OCI-LY7 (cell line): Measurements from ENCODE around the gene CATSPERE. TPM values are rescaled to one million over a fixed set of nuclear protein-coding genes. Genes with fewer than 3 reads are reported as not detected.

ENCODE experiments used
- BruUV-seq: library from RNA; stranded (reverse); fragments of 400-500 nt; replicated peaks from 2 replicates; lab custom pipeline; 2021; lab: Mats Ljungman, UMichigan
- CTCF ChIA-PET: fragments of 300-600 bp; sonication (Branson Sonifier 250); formaldehyde crosslinking; loops from one replicate; lab custom pipeline; 2022; ENCODE audit warnings: antibody characterized with exemption; ENCODE audit not compliant: unreplicated experiment; lab: Charles Lee
- POLR2A ChIA-PET: fragments of 300-600 bp; sonication (Branson Sonifier 250); formaldehyde crosslinking; loops from one replicate; lab custom pipeline; 2022; ENCODE audit warnings: antibody characterized with exemption; lab: Charles Lee
- DNase-seq: peaks from one replicate; pipeline ENCODE4 v3.0.0-alpha.2; 2015; ENCODE audit warnings: low spot score
- H2AFZ ChIP-seq: fragments of 200-600 bp; sonication (generic), shearing (Covaris generic); 2 replicates; pipeline ENCODE4 v1.6.1; 2014; ENCODE audit warnings: mild to moderate bottlenecking, antibody characterized with exemption, low read length, moderate library complexity
- H3K27ac ChIP-seq: fragments of 200-600 bp; sonication (generic); 2 replicates; pipeline ENCODE4 v1.5.1; 2014; ENCODE audit warnings: mixed run types, low read depth, mild to moderate bottlenecking, moderate library complexity, low read length, inconsistent platforms; ENCODE audit not compliant: poor library complexity, severe bottlenecking
- H3K36me3 ChIP-seq: fragments of 200-600 bp; sonication (generic); 2 replicates; pipeline ENCODE4 v1.6.1; 2014; ENCODE audit warnings: mild to moderate bottlenecking, antibody characterized with exemption, low read length, moderate library complexity, mixed read lengths; ENCODE audit not compliant: insufficient read depth
- H3K4me1 ChIP-seq: fragments of 200-600 bp; sonication (generic); 2 replicates; pipeline ENCODE4 v1.5.1; 2014; ENCODE audit warnings: mild to moderate bottlenecking, low read length; ENCODE audit not compliant: insufficient read depth, poor library complexity, severe bottlenecking
- H3K4me2 ChIP-seq: fragments of 200-600 bp; sonication (generic); 2 replicates; pipeline ENCODE4 v1.6.1; 2014; ENCODE audit warnings: mild to moderate bottlenecking, low read length
- H3K4me3 ChIP-seq: fragments of 200-600 bp; sonication (generic); 2 replicates; pipeline ENCODE4 v1.5.1; 2014; ENCODE audit warnings: mild to moderate bottlenecking, low read depth, low read length; ENCODE audit not compliant: poor library complexity, severe bottlenecking
- H3K79me2 ChIP-seq: fragments of 200-600 bp; sonication (generic); 2 replicates; pipeline ENCODE4 v1.6.1; 2016; ENCODE audit warnings: low read depth, mild to moderate bottlenecking, low read length, moderate library complexity, mixed read lengths; ENCODE audit not compliant: insufficient read depth
- H3K9me2 ChIP-seq: fragments of 200-600 bp; sonication (generic); 2 replicates; pipeline ENCODE4 v1.6.1; 2016; ENCODE audit warnings: mild to moderate bottlenecking, low read length, mixed read lengths; ENCODE audit not compliant: insufficient read depth
- H3K9me3 ChIP-seq: fragments of 200-600 bp; sonication (generic); 2 replicates; pipeline ENCODE4 v1.6.1; 2014; ENCODE audit warnings: mild to moderate bottlenecking, mixed run types, low read length, mixed read lengths
- H4K20me1 ChIP-seq: fragments of 200-600 bp; sonication (generic); 2 replicates; pipeline ENCODE4 v1.6.1; 2014; ENCODE audit warnings: mild to moderate bottlenecking, antibody characterized with exemption, low read length, moderate library complexity, mixed read lengths; ENCODE audit not compliant: insufficient read depth
- EZH2phosphoT487 ChIP-seq: fragments of 200-600 bp; sonication (generic); IDR thresholded peaks from 2 replicates; pipeline ENCODE4 v1.6.1; 2018; ENCODE audit warnings: low read depth, borderline replicate concordance, mild to moderate bottlenecking, mixed run types, antibody characterized with exemption, low read length, moderate library complexity, mixed read lengths
- intact Hi-C: fragments of 100-400 bp; cut with micrococcal nuclease; formaldehyde crosslinking; loops from one replicate; pipeline ENCODE4 v1.10.0; 2022; ENCODE audit not compliant: unreplicated experiment
- total RNA-seq, 2 experiments: library from RNA; depleted of rRNA in 1 of 2; stranded (reverse); fragments of >200 nt in 1 of 2; shearing (Covaris generic) in 1 of 2; gene quantifications; 2 replicates each; pipeline ENCODE4 v1.2.3, GENCODE V29; 2014 to 2022
- TF ChIP-seq, protein P1 (sequence below): fragments of 200-600 bp; sonication (generic); conservative IDR thresholded peaks from 2 replicates; pipeline ENCODE4 v1.5.1; 2014; ENCODE audit warnings: mild to moderate bottlenecking, antibody characterized with exemption, low read length, moderate library complexity, mixed read lengths

The CATSPERE gene
- total RNA-seq, 2 experiments from 2014 or later, result 0.41 to 1.1 TPM

DNA sequence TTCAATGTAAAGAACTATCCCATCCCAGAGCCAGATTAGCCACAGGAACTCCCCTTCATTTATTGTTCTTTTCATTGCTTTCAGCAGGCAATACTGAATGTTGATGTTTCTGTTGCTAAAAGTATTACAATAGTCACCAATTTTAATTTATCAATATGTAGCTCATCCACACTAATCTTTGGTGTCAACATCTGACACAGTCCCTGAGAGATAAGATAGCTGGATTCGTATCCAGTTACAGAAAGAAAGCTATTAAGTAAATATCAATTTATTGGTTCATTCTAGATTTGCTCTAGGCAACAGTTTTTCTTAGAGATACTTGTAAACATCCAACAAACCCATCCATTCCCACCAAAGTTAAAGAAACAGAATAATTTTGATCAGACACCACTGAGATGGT, 14.0 kb upstream of the CATSPERE start:
- CTCF ChIA-PET, result no interaction called here
- BruUV-seq, result no TSS peak
- intact Hi-C loops, result no loop called here
- no peak for DNase-seq
- peaks cover 35% of the 10 kb centered on the region for H3K4me1 ChIP-seq
- POLR2A ChIA-PET, result interaction anchor here (0.5 to 2.1 kb wide), 6 partner anchors 10 to 388 kb away, joined by 3 to 8 read pairs (median 6); partner anchors contain the start of gene COX20
- peaks cover 77% of the 10 kb centered on the region for H3K36me3 ChIP-seq
- H2AFZ ChIP-seq, result no peak overlapping the region
- TF ChIP-seq EZH2phosphoT487, result no peak
- TF ChIP-seq, protein P1, sequence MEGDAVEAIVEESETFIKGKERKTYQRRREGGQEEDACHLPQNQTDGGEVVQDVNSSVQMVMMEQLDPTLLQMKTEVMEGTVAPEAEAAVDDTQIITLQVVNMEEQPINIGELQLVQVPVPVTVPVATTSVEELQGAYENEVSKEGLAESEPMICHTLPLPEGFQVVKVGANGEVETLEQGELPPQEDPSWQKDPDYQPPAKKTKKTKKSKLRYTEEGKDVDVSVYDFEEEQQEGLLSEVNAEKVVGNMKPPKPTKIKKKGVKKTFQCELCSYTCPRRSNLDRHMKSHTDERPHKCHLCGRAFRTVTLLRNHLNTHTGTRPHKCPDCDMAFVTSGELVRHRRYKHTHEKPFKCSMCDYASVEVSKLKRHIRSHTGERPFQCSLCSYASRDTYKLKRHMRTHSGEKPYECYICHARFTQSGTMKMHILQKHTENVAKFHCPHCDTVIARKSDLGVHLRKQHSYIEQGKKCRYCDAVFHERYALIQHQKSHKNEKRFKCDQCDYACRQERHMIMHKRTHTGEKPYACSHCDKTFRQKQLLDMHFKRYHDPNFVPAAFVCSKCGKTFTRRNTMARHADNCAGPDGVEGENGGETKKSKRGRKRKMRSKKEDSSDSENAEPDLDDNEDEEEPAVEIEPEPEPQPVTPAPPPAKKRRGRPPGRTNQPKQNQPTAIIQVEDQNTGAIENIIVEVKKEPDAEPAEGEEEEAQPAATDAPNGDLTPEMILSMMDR, result no peak
- H3K9me2 ChIP-seq, result no peaks in the 10 kb centered on the region
- H3K4me3 ChIP-seq, result no peak overlapping the region
- peaks cover 91% of the 10 kb centered on the region for H3K79me2 ChIP-seq
- H3K4me2 ChIP-seq, result no peak overlapping the region
- peaks cover 27% of the 10 kb centered on the region for H4K20me1 ChIP-seq
- no peak overlapping the region for H3K27ac ChIP-seq
- H3K9me3 ChIP-seq, result no peaks in the 10 kb centered on the region

DNA sequence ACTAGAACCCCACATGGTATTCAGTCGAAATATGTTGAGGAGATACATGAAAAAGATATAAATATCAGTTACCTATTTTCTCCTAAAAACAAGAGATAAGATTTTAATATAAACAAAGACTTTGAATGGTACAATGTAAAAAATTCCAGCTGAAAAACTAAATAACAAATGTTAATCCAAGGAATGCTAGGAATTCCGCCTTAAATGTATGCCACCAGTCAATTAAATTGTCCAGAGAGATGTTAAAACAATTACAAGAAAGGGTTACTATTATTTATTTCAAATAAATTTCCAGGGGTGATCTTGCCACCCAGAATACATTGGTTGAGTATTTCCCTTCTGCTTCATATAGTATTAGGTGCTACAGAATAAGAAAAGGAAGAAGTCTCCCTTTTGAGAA, 13.5 kb upstream of the CATSPERE start:
- no TSS peak for BruUV-seq
- CTCF ChIA-PET, result no interaction called here
- peaks cover 72% of the 10 kb centered on the region for H3K36me3 ChIP-seq

More for the DNA sequence above, 13.5 kb upstream of the CATSPERE start:
- intact Hi-C loops, result no loop called here
- peaks cover 27% of the 10 kb centered on the region for H4K20me1 ChIP-seq
- peaks cover 38% of the 10 kb centered on the region for H3K4me1 ChIP-seq
- DNase-seq, result no peak
- POLR2A ChIA-PET, result interaction anchor here (1.1 to 2.1 kb wide), 2 partner anchors 20 to 33 kb away, joined by 5 to 8 read pairs; no protein-coding TSS in a partner anchor
- no peak overlapping the region for H3K4me2 ChIP-seq
- no peak for TF ChIP-seq EZH2phosphoT487
- TF ChIP-seq, protein P1, result no peak
- peaks cover 2% of the 10 kb centered on the region; the same call in 1 of the 2 replicates for H3K9me3 ChIP-seq
- no peak overlapping the region for H3K27ac ChIP-seq
- H2AFZ ChIP-seq, result no peak overlapping the region
- H3K79me2 ChIP-seq, result peaks cover 86% of the 10 kb centered on the region
- no peak overlapping the region for H3K4me3 ChIP-seq
- no peaks in the 10 kb centered on the region for H3K9me2 ChIP-seq
